Measurements from ENCODE around the gene WNT2B. TPM values are rescaled to one million over a fixed set of nuclear protein-coding genes. Genes with fewer than 3 reads are reported as not detected.
A peak's percentile ranks its signal among the peaks of the same experiment; 100 is the strongest.

Gene WNT2B
- total RNA-seq, 1 donor from 2014 or later, result 4.8 TPM

DNA sequence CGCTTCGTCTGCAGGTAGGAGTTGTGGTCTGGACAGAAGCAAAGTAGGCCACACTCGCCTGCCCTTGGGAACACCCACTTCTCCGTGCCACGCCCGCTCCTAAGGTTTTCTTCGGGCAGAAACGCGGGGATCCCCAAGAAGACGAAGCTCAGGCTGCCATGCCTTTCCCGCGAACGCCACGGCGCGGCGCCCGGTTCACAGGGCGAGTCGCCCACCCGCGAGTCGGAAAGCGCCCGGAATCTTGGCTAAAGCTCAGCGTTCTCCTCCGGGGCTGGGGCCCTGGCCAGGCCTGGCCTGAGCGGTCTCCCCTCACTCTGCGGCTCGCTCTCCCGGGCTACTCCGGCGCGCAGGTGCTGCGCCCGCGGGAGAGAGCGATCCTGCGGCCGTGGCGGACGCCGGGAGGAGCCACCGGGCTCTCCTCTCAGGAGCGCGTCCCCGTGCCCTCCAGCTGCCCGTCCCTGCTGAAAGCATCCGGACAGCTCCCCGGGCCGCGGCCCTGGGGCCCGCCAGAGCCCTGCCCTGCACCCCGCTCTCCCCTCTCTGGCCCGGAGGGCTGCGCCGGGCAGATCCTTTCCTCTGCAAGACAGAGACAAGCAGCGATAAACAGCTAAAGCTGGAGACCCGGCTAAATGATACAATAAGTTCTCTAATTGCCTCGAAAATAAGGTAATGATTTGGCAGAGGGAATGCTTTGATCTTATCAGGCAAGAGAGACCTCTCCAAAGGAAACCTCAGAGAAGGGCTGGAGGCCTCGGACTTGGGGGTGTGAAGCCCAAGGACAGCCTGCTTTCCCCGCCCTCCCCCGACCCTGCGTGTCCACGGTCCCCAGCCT, 6.7 kb upstream of the WNT2B start:
- peak overlapping the region in 1 of 2 donors; percentile 29 for H3K27ac ChIP-seq
- H3K4me1 ChIP-seq, result no peaks in the 10 kb centered on the region
- H3K36me3 ChIP-seq, result no peaks in the 10 kb centered on the region
- intact Hi-C loops (cut with DNase I), result loop anchor here (5.0 to 10.0 kb wide), 4 partner anchors 40 to 205 kb away; partner anchors contain the start of genes CAPZA1, MOV10, RHOC and ST7L
- TF ChIP-seq, protein P1, sequence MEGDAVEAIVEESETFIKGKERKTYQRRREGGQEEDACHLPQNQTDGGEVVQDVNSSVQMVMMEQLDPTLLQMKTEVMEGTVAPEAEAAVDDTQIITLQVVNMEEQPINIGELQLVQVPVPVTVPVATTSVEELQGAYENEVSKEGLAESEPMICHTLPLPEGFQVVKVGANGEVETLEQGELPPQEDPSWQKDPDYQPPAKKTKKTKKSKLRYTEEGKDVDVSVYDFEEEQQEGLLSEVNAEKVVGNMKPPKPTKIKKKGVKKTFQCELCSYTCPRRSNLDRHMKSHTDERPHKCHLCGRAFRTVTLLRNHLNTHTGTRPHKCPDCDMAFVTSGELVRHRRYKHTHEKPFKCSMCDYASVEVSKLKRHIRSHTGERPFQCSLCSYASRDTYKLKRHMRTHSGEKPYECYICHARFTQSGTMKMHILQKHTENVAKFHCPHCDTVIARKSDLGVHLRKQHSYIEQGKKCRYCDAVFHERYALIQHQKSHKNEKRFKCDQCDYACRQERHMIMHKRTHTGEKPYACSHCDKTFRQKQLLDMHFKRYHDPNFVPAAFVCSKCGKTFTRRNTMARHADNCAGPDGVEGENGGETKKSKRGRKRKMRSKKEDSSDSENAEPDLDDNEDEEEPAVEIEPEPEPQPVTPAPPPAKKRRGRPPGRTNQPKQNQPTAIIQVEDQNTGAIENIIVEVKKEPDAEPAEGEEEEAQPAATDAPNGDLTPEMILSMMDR (IDR thresholded peaks at IDR 0.05), result peak; percentile 67 to 87 (median 71)
- no peaks in the 10 kb centered on the region for H3K9me3 ChIP-seq
- peak overlapping the region; percentile 63 to 74 for H3K4me3 ChIP-seq
- H3K27me3 ChIP-seq, result no peaks in the 10 kb centered on the region
- peak in 1 of 2 donors; percentile 81 for DNase-seq (ENCODE audit: low spot score in 2 of 2)

DNA sequence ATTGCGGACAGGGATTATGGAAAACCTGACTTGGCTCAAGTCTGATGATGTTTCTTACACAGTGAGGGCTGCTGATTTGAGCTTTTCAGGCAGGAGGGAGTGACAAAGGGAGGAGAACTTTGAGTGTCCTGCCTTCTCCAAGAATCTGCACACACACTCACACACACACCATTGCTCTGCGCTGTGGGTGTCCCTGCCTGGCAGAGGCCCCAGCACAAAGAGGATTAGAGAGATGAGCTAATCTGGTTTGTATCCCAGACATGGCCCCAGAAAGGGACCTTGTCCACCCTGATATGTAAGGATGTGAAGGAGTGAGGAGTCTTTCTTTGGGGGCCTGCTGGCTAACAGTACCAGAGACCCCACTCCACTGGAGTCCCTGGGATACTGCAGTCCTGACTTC, 5.9 kb upstream of the WNT2B start:
- no peaks in the 10 kb centered on the region for H3K27me3 ChIP-seq
- intact Hi-C loops (cut with DNase I), result loop anchor here (5.0 to 10.0 kb wide), 4 partner anchors 39 to 204 kb away; partner anchors contain the start of genes CAPZA1, MOV10, RHOC and ST7L
- DNase-seq (ENCODE audit: low spot score in 2 of 2), result no peak
- H3K4me3 ChIP-seq, result no peak overlapping the region
- H3K27ac ChIP-seq, result no peak overlapping the region
- no peaks in the 10 kb centered on the region for H3K36me3 ChIP-seq
- H3K9me3 ChIP-seq, result no peaks in the 10 kb centered on the region
- peaks cover 0 to 4% of the 10 kb centered on the region in 2 donors for H3K4me1 ChIP-seq
- TF ChIP-seq, protein P1 (IDR thresholded peaks at IDR 0.05), result no peak

DNA sequence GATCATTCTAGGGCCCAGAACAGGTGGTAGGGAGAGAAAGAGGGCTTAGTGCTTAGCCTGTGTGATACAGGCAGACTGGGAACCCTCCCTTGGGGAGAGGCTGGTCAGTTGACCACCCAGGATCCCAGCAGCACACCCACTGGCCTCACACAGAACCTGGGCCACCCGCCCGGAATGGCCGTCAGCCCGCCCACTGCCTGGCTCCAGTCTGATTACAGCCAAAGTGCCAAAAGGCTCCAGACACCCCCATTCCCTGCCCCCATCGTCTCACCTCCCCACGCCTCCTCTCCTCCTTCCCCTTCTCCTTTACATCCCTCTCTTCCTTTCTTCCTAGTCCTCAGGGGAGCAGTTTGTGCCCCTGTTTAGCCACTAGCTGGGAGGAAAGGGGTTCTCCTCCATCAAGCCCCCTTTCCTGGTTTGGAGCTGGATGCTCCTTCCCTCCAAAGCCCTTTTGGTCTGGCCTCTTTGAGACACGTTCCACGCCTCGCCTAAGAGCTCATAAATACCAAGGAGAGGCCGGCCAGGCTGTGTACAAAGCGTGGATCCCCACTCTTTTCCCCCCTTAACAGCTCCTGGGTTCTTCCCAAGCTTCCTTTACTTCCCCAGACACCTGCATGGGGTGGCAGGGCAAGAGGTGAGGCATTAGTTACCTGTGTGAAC, 4.6 kb upstream of the WNT2B start:
- Histone ChIP-seq H3K4me1 (peaks cover 4 to 11% of the 10 kb centered on the region in 2 donors), H3K4me3 (no peak overlapping the region), H3K9me3 (no peaks in the 10 kb centered on the region), H3K27ac (no peak overlapping the region), H3K27me3 (no peaks in the 10 kb centered on the region), H3K36me3 (no peaks in the 10 kb centered on the region)
- intact Hi-C loops (cut with DNase I), result loop anchor here (5.0 to 10.0 kb wide), 4 partner anchors 38 to 203 kb away; partner anchors contain the start of genes CAPZA1, MOV10, RHOC and ST7L
- TF ChIP-seq, protein P1 (IDR thresholded peaks at IDR 0.05), result no peak
- DNase-seq (ENCODE audit: low spot score in 2 of 2), result no peak

DNA sequence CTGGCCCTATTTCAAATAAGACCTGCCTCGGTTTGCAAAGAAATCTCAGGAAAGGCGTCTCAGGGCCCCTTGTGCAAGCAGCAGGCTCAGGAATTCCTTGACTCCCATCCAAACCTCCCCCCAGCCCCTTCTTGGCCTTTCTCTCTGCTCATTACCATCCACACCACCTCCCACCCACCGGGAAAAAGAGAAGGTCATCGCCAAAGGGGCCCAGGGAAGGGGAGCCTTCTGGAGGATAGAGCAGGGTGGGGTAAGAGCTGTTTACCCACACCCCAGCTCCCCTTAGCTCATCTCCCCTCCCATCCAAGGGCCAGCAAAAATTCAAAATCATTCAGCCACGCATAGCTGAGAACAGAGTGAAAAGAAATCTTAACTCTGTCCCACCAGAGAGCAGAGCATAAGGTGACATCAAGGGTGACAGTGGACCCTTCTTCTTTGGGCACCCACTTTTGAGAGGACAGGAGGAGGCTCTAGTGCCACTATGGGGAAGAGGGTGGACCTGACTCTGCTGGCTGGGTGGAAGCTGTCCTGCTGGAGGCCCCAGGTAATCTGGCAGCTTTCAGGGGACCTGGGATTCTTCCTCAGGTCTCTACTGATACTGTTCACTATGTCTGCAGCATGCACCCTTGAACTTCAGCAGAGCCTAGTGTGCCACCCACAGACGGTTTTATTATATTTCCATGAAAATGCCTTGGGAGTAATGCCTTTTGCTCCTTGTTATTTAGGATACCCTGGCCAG, 3.9 kb upstream of the WNT2B start:
- no peak overlapping the region for H3K27ac ChIP-seq
- H3K36me3 ChIP-seq, result no peaks in the 10 kb centered on the region
- H3K9me3 ChIP-seq, result no peaks in the 10 kb centered on the region
- H3K4me3 ChIP-seq, result no peak overlapping the region
- peaks cover 4 to 11% of the 10 kb centered on the region in 2 donors for H3K4me1 ChIP-seq
- intact Hi-C loops (cut with DNase I), result loop anchor here (5.0 to 10.0 kb wide), 4 partner anchors 37 to 202 kb away; partner anchors contain the start of genes CAPZA1, MOV10, RHOC and ST7L
- no peaks in the 10 kb centered on the region for H3K27me3 ChIP-seq
- TF ChIP-seq, protein P1 (IDR thresholded peaks at IDR 0.05), result no peak
- no peak for DNase-seq (ENCODE audit: low spot score in 2 of 2)

DNA sequence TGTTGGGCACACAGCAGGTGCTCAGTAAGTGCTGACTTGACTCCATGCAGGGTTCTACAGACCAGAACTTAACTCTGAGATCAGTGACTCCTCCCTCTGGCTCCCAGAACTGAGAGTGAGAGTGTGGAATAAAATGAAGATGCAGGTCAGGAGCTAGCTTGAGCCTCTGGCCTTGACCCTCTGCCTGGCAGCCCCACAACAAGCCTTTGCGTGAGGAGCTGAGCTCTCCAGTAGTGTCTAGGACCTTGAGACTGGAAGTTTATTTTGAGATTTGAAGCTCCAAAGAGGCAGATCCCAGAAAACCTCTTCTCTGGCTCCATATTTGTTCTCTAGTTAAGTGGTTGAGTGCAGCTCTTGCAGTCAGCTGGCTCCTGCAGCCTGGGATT, 3.4 kb upstream of the WNT2B start:
- DNase-seq (ENCODE audit: low spot score in 2 of 2), result no peak
- H3K36me3 ChIP-seq, result no peaks in the 10 kb centered on the region
- no peaks in the 10 kb centered on the region for H3K9me3 ChIP-seq
- no peaks in the 10 kb centered on the region for H3K27me3 ChIP-seq
- intact Hi-C loops (cut with DNase I), result loop anchor here (10.0 kb wide), 1 partner anchor 169 kb away; the partner anchor contains the start of gene MOV10
- H3K4me1 ChIP-seq, result peaks cover 4 to 11% of the 10 kb centered on the region in 2 donors
- H3K4me3 ChIP-seq, result no peak overlapping the region
- H3K27ac ChIP-seq, result no peak overlapping the region
- TF ChIP-seq, protein P1 (IDR thresholded peaks at IDR 0.05), result no peak
